Measurements from ENCODE around the gene WNK2.

WNK2 gene

DNA sequence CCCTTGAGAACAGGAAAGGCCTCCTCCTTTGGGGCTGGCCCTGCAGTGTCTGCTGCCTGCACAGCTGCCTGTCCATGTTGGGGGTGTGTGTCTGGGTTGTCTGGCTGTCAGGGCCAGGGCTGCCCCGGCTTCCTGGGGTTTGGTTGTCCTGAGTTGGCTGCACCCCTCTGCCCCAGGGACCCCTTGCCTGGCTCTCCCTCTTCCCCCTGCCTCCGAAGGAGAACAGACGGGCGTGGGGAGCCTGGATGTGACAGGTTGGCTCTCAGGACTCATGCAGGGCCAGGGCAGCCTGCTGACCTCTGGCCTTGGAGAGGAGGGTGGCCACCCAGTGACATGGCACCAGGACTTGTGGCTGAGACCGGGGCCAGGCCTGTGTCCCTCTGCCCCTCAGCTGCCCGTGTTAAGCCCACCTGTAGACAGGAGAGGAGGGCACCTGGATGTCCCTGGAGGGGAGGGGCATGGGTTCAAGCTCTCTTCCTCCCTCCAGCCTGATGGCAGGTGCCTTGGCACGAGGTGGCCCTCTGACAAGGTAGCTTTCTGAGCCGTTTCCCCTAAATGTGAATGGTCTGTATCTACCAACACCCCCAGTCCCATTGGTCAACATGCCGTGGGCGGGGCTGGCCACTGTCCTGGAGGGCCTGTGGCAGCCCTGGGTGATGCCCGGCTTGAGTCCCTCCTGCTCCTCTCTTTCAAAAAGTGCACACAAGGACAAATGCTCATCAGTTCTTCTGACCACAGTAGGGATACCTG lies 34.9 kb downstream of the WNK2 start:
- DNase-seq (ENCODE audit: low read depth): no peak

DNA sequence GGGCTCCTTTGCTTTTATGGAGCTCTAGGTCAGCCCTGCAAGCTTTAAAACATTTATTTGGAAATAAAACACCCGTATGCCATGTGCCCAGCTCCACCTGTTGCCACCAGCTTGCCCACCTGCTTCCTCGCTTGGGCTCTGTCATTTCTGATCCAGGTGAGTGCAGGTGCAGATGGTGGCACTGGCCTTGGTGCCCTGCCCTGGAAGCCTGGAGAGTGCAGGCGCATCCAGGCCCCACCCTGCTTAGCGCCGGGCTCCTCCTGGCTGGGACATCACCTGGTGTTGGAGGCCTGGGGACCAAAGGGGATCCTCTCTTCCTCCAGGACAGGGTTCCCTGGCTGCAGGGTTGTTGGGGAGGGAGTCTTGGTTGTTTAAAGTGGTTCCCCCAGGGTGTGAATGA lies 35.8 kb downstream of the WNK2 start:
- no peak for DNase-seq (ENCODE audit: low read depth)

DNA sequence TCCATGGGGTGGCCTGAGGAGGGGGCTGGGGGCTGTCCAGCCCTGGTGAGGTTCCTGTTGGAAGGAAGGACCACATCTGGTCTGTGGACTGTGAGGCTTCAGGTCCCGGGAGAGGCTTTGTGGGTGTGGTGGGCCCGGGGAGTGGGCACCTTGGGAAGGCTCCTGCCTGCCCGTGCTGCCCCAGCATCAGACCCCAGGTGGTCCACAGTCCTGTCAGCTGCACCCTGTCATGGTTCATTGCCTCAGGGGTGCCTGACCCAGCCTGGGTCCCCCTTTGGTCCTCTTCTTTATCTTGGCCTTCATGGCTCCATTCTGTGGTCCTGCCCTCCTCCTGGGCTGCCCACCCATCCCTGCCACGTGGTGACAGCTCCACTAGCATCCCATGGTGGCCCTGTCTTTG lies 36.7 kb downstream of the WNK2 start:
- no peak for DNase-seq (ENCODE audit: low read depth)

DNA sequence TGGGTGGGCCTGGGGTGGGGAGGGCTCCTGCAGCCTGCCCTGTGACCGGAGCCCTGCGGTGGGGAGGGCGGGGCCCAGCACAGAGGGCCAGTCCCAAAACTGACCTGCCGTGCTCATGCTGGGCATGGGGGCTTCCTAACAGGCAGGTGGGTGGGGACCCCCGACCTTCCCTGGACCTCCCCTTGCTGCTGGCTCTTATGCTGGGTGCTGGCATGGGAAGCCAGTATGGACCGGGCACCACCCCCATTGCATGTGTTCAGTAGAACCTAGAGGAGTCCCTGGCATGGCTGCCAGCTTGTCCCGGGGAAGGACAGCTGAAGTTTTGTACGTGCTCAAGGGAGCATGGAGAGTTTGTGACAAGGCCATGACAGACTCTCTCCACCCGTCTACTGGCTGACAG lies 37.1 kb downstream of the WNK2 start:
- no peak for DNase-seq (ENCODE audit: low read depth)

DNA sequence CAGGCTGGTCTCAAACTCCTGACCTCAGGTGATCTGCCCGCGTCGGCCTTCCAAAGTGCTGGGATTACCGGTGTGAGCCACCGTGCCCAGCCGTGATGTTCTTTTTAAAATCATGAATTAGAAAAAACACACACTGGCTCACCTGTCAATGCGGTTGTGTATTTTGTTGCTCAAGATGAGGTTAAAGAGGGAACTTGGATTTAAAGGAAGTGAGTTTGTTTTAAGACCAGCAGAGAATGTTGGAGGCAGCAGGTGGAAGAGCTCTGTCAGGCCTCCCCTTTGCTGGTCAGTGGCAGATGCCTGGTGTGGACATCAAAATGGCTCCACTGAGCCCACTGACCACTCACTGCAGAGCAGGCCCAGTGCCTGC lies 38.9 kb downstream of the WNK2 start:
- DNase-seq (ENCODE audit: low read depth): no peak

DNA sequence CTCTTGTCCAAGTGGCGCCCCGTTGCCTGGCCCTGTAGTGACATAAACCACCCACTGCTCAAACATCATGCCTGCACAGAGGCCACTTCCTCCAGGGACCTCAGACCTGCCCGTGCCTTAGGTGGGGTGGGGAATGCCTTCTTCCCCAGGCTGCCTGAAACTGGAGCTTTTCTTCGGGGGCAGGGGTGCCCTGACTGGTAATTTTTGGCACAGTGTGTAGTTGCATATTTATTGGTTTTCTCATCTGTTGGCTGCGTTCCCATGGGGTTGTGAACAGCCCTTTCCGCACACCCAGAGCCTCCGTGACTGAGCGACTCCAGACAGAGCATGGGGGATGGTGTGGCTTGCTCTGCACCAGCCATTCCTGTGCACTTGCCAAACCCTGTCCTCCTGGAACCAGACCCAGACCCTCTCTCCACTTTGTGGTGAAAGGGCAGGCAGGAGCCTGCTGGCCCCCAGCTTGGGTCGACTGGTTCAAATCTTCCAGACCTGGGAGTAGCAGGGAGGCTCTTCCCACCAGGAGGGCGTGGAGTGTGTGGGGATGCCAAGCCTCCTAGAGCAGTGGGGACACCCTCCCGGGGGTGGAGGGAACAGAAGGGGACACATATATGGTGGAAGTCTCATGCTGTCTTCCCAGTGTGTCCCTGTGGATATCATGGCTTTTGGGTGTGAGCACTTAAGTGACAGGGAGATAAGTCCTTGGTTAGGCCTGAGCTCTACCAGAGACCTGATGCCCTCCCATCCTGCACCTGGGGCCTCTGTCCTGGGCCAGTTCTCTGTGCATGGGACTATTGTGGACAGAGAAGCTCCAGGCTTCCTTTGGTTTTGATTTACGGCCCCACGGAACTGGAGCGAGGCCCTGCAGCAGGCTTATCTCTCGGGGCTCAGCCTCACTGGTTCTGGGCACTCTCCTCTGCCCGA lies 39.6 kb downstream of the WNK2 start:
- DNase-seq (ENCODE audit: low read depth): no peak

DNA sequence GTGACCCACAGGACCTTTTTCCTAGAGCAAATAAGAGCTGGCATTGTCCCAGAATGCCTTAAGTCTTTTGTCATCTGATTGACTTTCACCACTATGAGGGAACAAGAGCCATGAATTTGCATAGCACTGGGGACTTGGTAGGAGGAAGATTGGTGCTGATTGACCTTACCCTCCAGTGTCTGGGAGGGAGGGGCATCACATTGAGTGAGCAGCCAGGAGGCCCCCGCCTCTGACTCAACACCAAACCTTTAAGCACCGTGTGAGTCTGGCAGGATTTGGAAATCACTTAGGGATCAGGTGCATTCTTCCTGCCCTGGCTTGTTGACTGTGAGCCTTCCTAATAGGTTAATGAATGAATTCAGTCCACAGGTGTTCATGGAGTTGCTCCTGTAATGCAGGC lies 40.7 kb downstream of the WNK2 start:
- DNase-seq (ENCODE audit: low read depth): no peak

DNA sequence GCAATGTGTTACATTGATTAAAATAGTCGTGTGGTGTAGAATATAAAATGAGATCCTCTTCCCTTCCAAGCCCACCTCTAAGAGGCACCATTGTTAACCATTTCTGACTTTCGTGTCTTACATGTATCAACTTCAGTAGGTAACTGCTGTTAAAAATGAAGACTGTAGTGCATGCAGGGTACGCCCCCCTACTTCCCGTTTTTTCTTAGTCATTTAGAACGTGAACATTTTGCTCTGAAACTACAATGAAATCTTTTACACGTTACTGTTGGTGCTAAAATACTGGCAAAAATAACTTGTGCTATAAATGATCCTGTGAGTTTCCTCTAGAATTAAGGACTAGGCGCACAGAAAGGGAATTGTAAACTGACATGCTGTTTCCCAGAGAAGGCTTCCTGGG lies 41.5 kb downstream of the WNK2 start:
- DNase-seq (ENCODE audit: low read depth): no peak

DNA sequence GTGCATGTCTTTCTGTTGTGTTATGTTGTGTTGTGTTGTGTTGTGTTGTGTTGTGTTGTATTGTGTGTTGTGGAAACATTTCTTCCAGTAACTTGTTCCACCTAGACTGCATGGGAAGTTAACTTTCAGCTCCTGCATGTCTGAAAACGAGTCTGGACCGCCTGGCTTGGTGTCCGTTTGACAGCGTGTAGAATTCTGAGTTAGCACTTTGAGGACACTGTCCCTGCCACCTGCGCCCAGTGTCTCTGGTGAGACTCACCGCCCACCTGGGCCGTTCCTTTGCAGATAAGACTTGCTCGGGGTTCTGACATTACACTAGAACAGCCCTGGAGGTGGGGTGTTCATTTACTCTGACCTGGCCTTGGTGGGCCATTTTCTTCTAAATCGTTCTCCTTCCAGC lies 42.0 kb downstream of the WNK2 start:
- DNase-seq (ENCODE audit: low read depth): no peak

DNA sequence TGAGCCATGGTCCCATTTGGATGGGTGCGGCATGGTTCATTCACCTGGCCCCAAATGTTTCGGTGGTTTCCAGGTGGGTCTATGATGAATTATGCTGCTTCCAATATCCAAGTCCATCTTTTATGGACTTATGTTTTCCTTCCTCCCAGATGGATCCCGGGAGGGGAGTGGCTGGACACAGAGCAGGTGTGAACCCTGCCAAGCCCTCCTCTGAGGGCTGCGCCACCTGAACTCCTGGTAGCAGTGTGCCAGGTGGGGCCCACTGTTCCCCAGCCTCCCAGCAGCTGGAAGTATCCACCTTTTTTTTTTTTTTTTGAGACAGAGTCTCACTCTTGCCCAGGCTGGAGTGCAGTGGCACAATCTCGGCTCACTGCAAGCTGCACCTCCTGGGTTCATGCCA lies 42.9 kb downstream of the WNK2 start:
- DNase-seq (ENCODE audit: low read depth): no peak

DNA sequence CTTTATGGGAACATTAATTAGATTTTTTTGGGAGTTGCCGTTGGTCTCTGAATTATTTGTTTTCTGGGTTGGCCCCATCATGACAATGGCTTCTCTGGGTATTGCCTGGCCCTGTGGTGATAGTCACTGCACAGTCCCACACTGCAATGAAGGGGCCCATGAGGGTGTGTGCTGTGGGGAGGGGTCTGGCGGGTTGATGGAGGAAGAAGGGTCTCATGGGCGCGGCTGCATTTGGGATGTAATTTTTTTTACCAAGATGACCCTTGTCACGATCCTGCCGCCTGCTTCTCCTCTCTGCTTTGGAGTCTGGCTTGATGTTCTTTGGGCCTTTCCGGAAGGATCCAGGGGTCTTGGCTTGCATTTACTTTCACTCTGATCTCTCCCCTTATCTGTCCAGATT lies 44.1 kb downstream of the WNK2 start:
- no peak for DNase-seq (ENCODE audit: low read depth)

DNA sequence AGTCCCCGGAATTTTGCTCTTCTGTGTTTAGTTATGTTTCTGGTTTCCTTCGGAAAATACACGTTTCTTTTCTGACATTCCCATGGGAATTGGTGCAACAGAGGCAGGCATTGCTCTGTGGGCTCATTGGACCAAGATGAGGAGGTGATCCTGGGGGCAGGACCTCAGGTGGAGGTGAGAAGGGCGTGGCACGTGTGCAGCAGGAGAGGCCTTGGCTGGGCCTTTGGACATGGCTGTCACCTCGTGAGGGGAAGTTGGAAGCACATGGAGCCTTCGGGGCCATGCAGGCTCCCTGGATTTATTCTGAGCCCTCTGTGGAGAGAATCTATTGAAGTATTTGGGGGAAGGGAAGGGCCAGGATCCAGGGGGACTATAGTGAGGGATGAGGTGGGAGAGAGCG lies 44.5 kb downstream of the WNK2 start:
- no peak for DNase-seq (ENCODE audit: low read depth)

DNA sequence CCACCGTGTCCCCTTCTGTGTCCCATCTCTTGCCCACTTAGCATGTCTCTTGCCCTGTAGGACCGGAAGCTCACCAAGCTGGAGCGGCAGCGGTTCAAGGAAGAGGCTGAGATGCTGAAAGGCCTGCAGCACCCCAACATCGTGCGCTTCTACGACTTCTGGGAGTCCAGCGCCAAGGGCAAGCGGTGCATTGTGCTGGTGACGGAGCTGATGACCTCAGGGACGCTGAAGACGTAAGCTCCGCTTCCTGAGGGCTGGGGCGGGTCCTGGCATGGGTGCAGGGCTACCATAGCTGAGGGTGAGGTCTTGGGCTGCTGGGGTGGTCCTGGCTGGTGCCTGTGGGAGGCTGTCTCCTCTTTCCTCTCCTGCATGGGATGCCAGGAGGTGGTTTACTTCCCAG lies 45.7 kb downstream of the WNK2 start:
- DNase-seq (ENCODE audit: low read depth): no peak

DNA sequence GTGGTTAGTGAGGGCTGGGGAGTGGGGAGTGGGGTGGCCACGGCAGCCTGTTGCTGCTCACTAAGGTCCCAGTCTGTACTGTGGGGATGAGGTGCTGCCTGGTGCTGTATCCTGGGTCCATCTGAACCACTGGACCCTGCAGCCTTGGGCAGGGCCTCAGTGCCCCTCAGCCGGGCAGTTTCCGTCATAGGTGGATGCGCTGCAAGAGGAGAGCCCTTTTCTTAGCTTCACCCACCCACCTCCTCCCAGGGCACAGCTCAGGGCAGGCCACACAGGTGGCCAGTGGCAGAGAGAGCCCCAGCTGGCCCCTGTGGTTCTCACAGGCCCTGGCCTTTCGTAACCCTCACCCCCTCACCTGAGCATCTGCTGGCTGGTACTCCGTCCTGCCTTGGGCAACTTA lies 46.2 kb downstream of the WNK2 start:
- DNase-seq (ENCODE audit: low read depth): no peak

DNA sequence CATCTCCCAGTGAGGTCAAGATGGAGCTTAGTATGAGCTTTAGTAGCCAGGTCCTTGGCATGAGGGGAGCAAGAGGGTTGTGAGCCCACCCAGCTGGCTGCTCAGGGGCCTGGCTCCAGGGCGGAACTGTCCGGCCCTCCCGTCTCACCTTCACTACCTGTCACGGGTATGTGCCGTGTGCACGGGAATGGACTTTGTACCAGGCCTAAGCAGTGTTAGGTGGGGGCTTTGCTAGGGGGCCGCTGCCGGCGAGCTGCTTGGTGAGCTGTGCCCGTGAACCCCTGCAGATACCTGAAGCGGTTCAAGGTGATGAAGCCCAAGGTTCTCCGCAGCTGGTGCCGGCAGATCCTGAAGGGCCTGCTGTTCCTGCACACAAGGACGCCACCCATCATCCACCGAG lies 46.7 kb downstream of the WNK2 start:
- DNase-seq (ENCODE audit: low read depth): no peak

DNA sequence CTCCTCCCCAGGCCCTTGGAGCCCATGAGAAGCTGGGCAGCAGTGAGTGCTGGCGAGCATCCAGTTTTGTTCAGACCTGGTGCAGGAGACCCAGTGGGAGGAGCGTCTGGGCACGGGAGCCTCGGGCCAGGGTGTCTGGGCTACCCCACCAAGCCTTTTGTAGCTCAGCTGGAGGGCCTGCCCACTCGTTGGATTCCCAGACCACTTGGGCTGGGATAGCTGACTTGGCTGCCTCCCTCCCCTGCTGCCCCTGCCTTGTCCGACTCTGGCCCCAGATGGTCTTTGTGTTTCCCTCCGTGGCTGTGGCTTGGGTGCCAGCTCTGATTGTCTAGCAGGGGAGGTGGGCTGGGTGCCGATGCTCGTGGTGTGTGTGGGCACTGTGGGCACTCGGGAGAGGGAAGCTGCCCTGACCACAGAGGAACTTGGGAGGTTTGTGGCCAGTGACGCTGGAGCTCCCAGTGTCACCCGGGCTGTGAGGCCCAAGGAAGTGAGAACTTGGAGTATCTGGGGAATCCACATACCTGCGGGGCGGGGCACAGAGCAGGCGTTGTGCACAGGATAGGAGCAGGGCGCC lies 47.3 kb downstream of the WNK2 start:
- no peak for DNase-seq (ENCODE audit: low read depth)

DNA sequence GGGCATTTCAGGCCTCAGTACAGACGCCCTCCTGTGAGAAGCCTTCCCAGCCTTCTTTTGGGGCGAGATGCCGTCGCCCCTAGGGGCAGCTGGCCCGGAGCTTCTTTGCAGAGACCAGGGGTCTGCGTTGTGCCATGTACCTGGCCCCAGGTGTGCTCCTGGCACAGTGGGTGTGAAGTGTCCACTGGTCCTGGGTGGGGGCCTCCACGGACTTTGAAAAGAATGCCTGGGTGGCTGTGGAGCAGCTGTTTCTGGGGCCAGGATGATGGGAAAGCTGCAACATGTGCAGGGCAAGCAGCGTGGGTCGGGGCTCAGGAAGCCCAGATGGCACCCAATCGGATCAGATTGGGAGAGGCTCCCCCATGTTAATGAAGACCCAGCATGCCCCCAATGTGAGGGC lies 47.8 kb downstream of the WNK2 start:
- DNase-seq (ENCODE audit: low read depth): no peak

DNA sequence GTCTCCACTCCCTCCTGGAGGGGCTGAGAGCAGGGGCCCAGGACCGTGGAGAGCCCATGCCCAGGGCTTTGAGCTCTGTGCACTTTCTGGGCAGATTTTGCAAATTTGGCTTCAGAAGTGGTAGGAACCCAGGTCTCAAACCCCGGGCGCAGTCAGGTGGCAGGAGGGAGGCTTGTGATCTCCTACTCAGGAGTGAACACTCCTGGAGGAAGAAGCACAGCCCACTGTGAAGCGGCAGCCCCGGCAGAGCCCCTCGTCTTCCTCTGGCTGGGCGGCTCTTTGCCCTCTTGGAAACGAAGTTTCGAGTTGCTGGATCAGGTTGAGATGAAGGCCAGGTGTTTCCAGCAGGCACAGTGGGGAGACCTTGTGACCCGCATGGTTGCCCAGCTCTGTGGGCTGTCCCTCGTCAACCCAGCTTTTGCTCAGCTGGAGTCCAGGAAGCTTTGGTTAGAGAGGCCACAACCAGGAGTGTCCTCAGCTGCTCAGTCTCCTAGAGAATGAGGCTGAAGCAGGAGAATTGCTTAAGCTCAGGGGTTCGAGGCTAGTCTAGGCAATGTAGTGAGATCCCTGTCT lies 48.5 kb downstream of the WNK2 start:
- no peak for DNase-seq (ENCODE audit: low read depth)

DNA sequence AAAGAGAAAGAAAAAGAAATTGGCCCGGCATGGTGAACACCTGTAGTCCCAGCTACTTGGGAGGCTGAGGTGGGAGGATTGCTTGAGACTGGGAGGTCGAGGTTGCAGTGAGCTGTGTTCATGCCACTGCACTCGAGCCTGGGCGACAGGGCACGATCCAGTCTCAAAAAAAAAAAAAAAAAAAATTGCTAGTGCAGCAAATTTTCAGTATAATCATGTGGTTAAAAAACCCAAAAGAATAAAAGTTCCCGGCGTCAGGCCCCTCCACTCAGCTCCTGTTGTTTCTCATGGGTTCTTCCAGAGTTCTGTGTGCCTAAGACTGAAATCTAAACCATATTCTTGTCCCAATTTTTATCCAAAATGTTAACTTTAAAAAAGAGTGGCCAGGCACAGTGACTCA lies 49.1 kb downstream of the WNK2 start:
- no peak for DNase-seq (ENCODE audit: low read depth)

DNA sequence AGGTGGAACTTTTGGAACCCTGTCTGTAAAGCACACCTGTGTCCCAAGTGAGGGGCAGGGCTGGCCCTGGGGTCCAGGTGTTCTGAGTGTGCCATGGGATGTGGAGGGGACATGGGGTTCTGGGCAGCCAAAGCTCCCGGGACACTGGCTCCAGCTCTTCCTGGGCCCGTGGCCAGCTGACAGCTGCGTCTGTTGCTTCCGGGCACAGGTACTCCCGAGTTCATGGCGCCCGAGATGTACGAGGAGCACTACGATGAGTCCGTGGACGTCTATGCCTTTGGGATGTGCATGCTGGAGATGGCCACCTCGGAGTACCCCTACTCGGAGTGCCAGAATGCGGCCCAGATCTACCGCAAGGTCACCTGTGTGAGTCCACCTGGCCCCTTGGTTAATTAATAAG lies 50.7 kb downstream of the WNK2 start:
- no peak for DNase-seq (ENCODE audit: low read depth)

DNA sequence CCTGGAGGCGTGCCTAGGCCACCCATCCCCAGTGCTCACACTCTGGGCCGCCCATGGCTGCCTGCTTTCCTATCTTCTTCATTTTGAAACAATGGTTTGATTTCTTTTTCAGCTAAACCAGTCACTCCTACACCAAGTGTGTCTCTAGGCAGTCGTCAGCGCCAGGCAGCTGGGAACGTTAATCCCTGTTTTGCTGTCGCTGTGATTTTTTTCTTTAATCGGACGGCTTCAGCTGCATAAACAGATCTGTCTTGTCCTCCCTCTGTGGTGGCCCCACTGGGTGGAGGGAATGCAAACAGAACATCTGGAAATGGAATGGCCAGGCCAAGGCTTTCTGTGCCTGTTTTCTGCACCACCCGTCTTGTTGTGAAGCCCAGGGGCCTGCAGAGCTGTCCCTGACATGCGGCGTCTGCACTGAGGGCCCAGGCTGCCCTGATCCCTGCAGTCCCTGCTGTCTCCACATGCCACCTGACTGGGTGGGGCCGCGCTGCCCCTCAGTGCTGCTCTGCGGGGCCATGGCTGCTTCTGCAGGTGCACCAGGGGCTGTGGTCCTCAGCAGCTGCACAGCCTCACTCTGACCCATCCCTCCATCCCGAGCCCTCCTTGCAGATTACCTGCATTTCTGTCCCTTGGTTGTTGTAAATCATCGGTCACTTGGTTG lies 51.5 kb downstream of the WNK2 start:
- no peak for DNase-seq (ENCODE audit: low read depth)

DNA sequence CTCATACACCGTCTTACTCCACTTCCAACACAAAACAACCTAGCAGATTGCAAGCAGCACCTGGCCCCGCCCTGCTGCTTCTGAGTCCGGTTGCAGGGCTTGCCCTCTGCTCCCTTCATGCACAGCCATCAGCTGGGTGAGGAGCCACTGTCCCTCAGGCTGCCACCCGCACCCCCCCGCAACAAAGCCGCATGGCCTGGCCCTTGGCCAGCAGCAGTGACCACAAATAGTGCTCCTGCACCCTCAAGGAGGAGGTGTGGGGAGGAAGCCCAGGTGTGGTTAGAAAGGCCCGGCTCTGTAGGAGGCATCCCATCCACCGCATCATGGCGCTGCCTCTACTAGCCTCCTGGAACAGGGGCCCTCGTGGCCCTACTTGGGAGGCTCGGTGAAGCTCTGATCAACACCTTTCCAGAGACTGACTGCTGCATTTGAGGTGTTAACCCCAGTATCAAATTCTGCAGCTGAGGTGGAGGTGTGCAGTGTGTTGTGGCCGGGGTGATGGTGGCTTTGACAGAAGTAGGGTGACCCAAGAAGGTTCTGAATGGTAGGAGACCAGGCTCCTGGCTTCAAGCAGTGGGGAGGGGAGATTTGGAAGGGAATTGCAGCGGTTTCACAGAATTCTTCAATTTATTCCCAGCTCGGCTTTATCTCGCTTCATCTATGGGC lies 52.7 kb downstream of the WNK2 start:
- DNase-seq (ENCODE audit: low read depth): no peak
